Kidney (tissue), 14 donors: ENCODE data around the gene DEFB128. TPM values are rescaled to one million over a fixed set of nuclear protein-coding genes. Genes with fewer than 3 reads are reported as not detected.

ENCODE experiments used
- DNase-seq, 5 donors: peaks; one replicate each; pipeline ENCODE4 v3.0.0-alpha.2; 2013 to 2020
- FAIRE-seq: peaks from 2 replicates; lab custom pipeline; 2012; peaks lifted over from hg19 to GRCh38; lab: Jason Lieb, UNC
- H3K27ac ChIP-seq, 2 donors: one replicate each; pipeline ENCODE4 v1.7.0; 2013; ENCODE audit warnings: low read depth in 2 of 2, low read length in 2 of 2, inconsistent platforms in 1 of 2
- H3K27me3 ChIP-seq: one replicate; pipeline ENCODE4 v1.7.1; 2013; ENCODE audit warnings: low read length, inconsistent platforms; ENCODE audit not compliant: control insufficient read depth, insufficient read depth
- H3K36me3 ChIP-seq, 3 donors: one replicate each; pipeline versions ENCODE4 v1.7.0 to v1.7.1; 2013; ENCODE audit warnings: low read length in 3 of 3, control low read depth in 1 of 3, inconsistent platforms in 1 of 3; ENCODE audit not compliant: insufficient read depth in 3 of 3, control insufficient read depth in 2 of 3
- H3K4me1 ChIP-seq, 3 donors: one replicate each; pipeline versions ENCODE4 v1.7.0 to v1.7.1; 2013; ENCODE audit warnings: low read length in 3 of 3, inconsistent platforms in 1 of 3, low read depth in 1 of 3; ENCODE audit not compliant: control insufficient read depth in 2 of 3, insufficient read depth in 2 of 3
- H3K4me3 ChIP-seq, 3 donors: one replicate each; pipeline versions ENCODE4 v1.7.0 to v1.8.1; 2013; ENCODE audit warnings: low read length in 3 of 3, control low read depth in 1 of 3, inconsistent platforms in 1 of 3
- H3K9ac ChIP-seq, 3 donors: one replicate each; pipeline versions ENCODE4 v1.7.0 to v1.7.1; 2013; ENCODE audit warnings: low read length in 3 of 3, control low read depth in 1 of 3, inconsistent platforms in 1 of 3
- H3K9me3 ChIP-seq, 3 donors: one replicate each; pipeline versions ENCODE4 v1.7.0 to v1.7.1; 2013; ENCODE audit warnings: low read length in 3 of 3, control low read depth in 1 of 3, inconsistent platforms in 1 of 3; ENCODE audit not compliant: control insufficient read depth in 2 of 3, insufficient read depth in 1 of 3
- intact Hi-C: fragments of 100-400 bp; cut with DNase I; formaldehyde crosslinking; loops from one replicate; pipeline ENCODE4 v1.11.1; 2022
- polyA plus RNA-seq: library from polyadenylated mRNA; stranded (reverse); fragments of 350-450 nt; fragmentation: Illumina TruSeq; extraction: RNeasy Lipid Tissue Mini Kit (QIAGEN cat#74804); gene quantifications from one replicate; pipeline ENCODE4 v1.2.3, GENCODE V29; 2014; ENCODE audit warnings: low read depth, low replicate concordance; ENCODE audit not compliant: insufficient read depth
- total RNA-seq: library from RNA; stranded (reverse); fragmentation: NEBNext Ultra II Directional; extraction: Animal tissue kit (Norgen Biotek cat#: 25700); gene quantifications from one replicate; pipeline ENCODE4 v1.2.1, GENCODE V29; 2021
- TF ChIP-seq, protein P1 (sequence below): IDR thresholded peaks from 3 replicates; pipeline ENCODE4 v1.5.1; 2012; ENCODE audit warnings: mild to moderate bottlenecking, moderate library complexity, borderline replicate concordance; ENCODE audit not compliant: insufficient read depth; ENCODE audit errors: extremely low read depth
- donor health status: control.
- donor health status: control.
- donor health status: control.
- donor health status: control.
- donor health status: control.
- donor health status: DM: yes; HTN: yes; CAD: no.
- donor health status: Normal renal cell carcinoma (clear cell type).

DEFB128 gene
- total and polyA plus RNA-seq, 2 donors from 2014 or later, result not detected

- Histone ChIP-seq H3K36me3 (no peaks in the 10 kb centered on the region), H3K4me3 (no peak overlapping the region), H3K9ac (no peak overlapping the region), H3K27ac (no peak overlapping the region), H3K9me3 (no peaks in the 10 kb centered on the region), H3K4me1 (no peaks in the 10 kb centered on the region), H3K27me3 (no peaks in the 10 kb centered on the region)
- DNase-seq (no peak), FAIRE-seq (no peak)
- intact Hi-C loops, result no loop called here
- TF ChIP-seq, protein P1, sequence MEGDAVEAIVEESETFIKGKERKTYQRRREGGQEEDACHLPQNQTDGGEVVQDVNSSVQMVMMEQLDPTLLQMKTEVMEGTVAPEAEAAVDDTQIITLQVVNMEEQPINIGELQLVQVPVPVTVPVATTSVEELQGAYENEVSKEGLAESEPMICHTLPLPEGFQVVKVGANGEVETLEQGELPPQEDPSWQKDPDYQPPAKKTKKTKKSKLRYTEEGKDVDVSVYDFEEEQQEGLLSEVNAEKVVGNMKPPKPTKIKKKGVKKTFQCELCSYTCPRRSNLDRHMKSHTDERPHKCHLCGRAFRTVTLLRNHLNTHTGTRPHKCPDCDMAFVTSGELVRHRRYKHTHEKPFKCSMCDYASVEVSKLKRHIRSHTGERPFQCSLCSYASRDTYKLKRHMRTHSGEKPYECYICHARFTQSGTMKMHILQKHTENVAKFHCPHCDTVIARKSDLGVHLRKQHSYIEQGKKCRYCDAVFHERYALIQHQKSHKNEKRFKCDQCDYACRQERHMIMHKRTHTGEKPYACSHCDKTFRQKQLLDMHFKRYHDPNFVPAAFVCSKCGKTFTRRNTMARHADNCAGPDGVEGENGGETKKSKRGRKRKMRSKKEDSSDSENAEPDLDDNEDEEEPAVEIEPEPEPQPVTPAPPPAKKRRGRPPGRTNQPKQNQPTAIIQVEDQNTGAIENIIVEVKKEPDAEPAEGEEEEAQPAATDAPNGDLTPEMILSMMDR, result no peak
Observed at GRCh38 chr20:187733-188132, 1.8 kb downstream of the DEFB128 start.

GRCh38 chr20:184288-184687 is 5.2 kb downstream of the DEFB128 start:
- H3K27ac ChIP-seq, result no peak overlapping the region
- H3K4me3 ChIP-seq, result no peak overlapping the region
- H3K36me3 ChIP-seq, result no peaks in the 10 kb centered on the region
- H3K9me3 ChIP-seq, result no peaks in the 10 kb centered on the region
- FAIRE-seq, result no peak
- intact Hi-C loops, result no loop called here
- TF ChIP-seq, protein P1, result no peak
- no peak for DNase-seq
- no peaks in the 10 kb centered on the region for H3K27me3 ChIP-seq
- no peaks in the 10 kb centered on the region for H3K4me1 ChIP-seq
- no peak overlapping the region for H3K9ac ChIP-seq

GRCh38 chr20:168876-169275 is 20.6 kb downstream of the DEFB128 start:
- no peak overlapping the region for H3K27ac ChIP-seq
- intact Hi-C loops, result no loop called here
- TF ChIP-seq, protein P1, result no peak
- H3K9me3 ChIP-seq, result no peaks in the 10 kb centered on the region
- H3K4me3 ChIP-seq, result no peak overlapping the region
- no peaks in the 10 kb centered on the region for H3K36me3 ChIP-seq
- FAIRE-seq, result no peak
- no peak overlapping the region for H3K9ac ChIP-seq
- H3K27me3 ChIP-seq, result no peaks in the 10 kb centered on the region
- H3K4me1 ChIP-seq, result no peaks in the 10 kb centered on the region
- no peak for DNase-seq

DNA sequence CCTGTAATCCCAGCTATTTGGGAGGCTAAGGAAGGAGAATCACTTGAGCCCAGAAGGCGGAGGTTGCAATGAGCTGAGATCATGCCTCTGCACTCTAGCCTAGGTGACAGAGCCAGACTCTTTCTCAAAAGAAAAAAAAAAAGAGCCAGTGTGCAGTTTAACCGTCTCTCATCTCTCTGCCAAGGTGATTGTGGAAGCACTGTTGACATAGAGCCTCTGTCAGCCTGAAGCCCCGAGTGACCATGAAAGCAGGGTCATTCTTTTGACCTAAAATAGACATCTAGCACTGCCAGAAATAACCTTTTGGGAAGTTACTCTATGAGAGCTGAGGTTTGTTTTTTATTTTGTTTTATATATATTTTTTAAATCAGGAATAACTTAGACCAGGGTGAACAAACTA is 24.9 kb downstream of the DEFB128 start:
- TF ChIP-seq, protein P1, result no peak
- H3K27me3 ChIP-seq, result no peaks in the 10 kb centered on the region
- no peaks in the 10 kb centered on the region for H3K36me3 ChIP-seq
- DNase-seq (no peak), FAIRE-seq (no peak)
- intact Hi-C loops, result no loop called here
- H3K9ac ChIP-seq, result no peak overlapping the region
- no peaks in the 10 kb centered on the region for H3K4me1 ChIP-seq
- no peak overlapping the region for H3K27ac ChIP-seq
- H3K4me3 ChIP-seq, result no peak overlapping the region
- H3K9me3 ChIP-seq, result no peaks in the 10 kb centered on the region
